Ectodermal cell (in vitro differentiated cells): Measurements from ENCODE around the gene MAN1C1.
"Not testable (repeated sequence)": the region's sequence is repeated elsewhere in the genome, so short reads cannot be mapped to it uniquely, and the experiment has no call there.

ENCODE experiments used
- H3K27ac ChIP-seq: 2 replicates; pipeline ENCODE4 v1.7.0; 2013; ENCODE audit warnings: mild to moderate bottlenecking, low read depth, low read length; ENCODE audit not compliant: insufficient read depth, poor library complexity, severe bottlenecking
- H3K27me3 ChIP-seq: 2 replicates; pipeline ENCODE4 v1.7.0; 2013; ENCODE audit warnings: mild to moderate bottlenecking, low read length; ENCODE audit not compliant: insufficient read depth, control insufficient read depth, poor library complexity, severe bottlenecking
- H3K36me3 ChIP-seq: one replicate; pipeline ENCODE4 v1.7.0; 2013; ENCODE audit warnings: low read length; ENCODE audit not compliant: control insufficient read depth, insufficient read depth
- H3K4me1 ChIP-seq: one replicate; pipeline ENCODE4 v1.7.0; 2013; ENCODE audit warnings: low read length; ENCODE audit not compliant: control insufficient read depth, insufficient read depth
- H3K4me3 ChIP-seq: 2 replicates; pipeline ENCODE4 v1.7.0; 2013; ENCODE audit warnings: low read depth, low read length, control low read depth; ENCODE audit not compliant: insufficient read depth
- H3K9me3 ChIP-seq: 2 replicates; pipeline ENCODE4 v1.7.0; 2013; ENCODE audit warnings: mild to moderate bottlenecking, low read length, moderate library complexity; ENCODE audit not compliant: control insufficient read depth
- WGBS, 2 experiments: methylation state at CpG; one replicate each; pipeline ENCODE4 v1.1.7; 2013; ENCODE audit warnings: missing lambda C conversion rate in 2 of 2; 5-methylcytosine and 5-hydroxymethylcytosine counted together

Gene MAN1C1

DNA sequence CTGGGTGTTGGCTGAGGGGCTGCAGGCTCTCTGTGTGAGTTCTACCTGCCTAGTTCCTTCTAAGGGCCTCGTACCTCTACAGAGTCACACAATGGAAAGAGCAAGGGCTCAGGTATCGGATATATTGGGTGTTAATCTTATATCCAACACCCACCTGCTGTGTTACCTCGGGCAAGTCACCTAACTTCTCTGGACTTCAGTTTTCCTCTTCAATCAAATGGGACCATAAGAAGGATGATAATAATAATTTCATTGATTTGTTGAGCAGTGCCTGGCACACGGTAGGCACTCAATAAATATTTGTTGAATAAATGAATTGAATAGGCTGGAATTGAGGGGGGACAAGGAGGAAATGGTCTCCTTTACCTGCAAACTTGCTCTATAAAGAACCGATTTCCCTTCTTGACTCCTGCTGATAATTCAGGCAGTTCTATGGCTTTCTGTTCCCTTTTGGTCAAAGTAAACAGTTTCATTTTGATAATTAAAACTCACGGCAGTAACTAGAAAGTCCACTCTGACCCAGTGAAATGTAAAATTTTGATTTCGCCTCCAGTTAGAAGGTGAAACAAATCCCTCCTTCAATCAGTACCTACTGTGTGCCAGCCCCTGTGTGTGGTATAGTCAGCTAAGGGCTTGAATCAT is 16.5 kb upstream of the MAN1C1 start:
- 97% methylated on average over 5 to 7 of the region's 7 CpGs for WGBS, 2 experiments

DNA sequence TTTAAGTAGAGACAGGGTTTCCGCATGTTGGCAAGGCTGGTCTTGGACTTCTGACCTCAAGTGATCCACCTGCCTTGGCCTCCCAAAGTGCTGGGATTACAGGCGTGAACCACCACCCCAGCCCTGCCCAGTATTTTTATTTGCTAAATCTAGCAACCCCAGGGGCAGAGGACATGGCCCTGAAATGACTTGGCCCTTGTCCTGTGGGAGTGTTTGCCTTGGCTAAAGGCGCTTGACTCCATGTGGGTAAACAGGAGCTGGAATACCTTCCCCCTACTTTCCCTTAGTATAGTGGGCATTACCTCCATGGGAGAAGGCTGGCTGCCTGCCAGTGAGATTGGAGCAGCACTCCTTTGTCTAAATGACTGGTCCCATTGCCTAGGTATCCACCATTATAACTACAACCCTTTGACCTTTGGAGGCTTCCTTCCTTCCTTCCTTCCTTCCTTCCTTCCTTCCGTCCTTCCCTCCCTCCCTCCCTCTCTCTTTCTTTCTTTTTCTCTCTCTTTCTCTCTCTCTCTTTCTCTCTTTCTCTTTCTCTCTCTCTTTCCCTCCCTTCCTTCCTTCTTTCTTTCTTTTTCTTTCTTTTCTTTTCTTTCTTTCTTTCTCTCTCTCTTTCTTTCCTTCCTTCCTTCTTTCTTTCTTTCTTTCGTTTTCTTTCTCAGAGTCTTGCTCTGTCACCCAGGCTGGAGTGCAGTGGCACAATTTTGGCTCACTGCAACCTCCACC is 15.5 kb upstream of the MAN1C1 start:
- H3K4me3 ChIP-seq, H3K27ac ChIP-seq, H3K27me3 ChIP-seq, H3K4me1 ChIP-seq, H3K9me3 ChIP-seq, H3K36me3 ChIP-seq: not testable (repeated sequence)
- 90% methylated on average over 5 of the region's 5 CpGs for WGBS, 2 experiments

More for the DNA sequence above, 16.5 kb upstream of the MAN1C1 start:
- H3K4me3 ChIP-seq, result no peak overlapping the region
- H3K27me3 ChIP-seq, result no peaks in the 10 kb centered on the region
- no peak overlapping the region for H3K27ac ChIP-seq
- no peaks in the 10 kb centered on the region for H3K9me3 ChIP-seq
- H3K4me1 ChIP-seq, result no peaks in the 10 kb centered on the region
- H3K36me3 ChIP-seq, result no peaks in the 10 kb centered on the region

DNA sequence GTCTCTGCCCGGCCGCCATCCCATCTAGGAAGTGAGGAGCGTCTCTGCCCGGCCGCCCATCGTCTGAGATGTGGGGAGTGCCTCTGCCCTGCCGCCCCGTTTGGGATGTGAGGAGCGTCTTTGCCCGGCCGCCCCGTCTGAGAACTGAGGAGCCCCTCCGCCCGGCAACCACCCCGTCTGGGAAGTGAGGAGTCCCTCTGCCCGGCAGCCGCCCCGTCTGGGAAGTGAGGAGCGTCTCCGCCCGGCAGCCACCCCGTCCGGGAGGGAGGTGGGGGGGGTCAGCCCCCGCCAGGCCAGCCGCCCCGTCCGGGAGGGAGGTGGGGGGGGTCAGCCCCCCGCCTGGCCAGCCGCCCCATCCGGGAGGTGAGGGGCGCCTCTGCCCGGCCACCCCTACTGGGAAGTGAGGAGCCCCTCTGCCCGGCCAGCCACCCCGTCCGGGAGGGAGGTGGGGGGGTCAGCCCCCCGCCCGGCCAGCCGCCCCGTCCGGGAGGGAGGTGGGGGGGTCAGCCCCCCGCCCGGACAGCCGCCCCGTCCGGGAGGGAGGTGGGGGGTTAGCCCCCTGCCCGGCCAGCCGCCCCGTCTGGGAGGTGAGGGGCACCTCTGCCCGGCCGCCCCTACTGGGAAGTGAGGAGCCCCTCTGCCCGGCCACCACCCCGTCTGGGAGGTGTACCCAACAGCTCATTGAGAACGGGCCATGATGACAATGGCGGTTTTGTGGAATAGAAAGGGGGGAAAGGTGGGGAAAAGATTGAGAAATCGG is 12.6 kb upstream of the MAN1C1 start:
- not testable (repeated sequence) for H3K27ac ChIP-seq, H3K36me3 ChIP-seq, H3K4me3 ChIP-seq, H3K4me1 ChIP-seq, H3K27me3 ChIP-seq, H3K9me3 ChIP-seq
- 92 to 96% methylated on average over 18 to 36 of the region's 55 CpGs for WGBS, 2 experiments

DNA sequence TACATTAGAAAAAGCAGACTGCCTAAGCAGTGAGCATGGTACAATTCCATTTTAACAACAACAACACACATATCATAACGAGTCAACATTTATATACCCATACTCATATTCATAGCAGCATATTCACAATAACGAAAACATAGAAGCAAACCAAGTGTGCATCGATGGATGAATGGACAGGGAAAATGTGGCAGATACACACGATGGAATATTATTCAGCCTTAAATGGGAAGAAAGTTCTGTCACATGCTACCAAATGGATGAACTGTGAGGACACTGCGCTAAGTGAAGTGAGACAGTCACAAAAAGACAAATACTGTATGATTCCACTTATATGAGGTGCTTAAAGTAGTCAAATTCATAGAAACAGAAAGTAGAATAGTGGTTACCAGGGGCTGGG is 9.5 kb upstream of the MAN1C1 start:
- Histone ChIP-seq H3K27ac (no peak overlapping the region), H3K9me3 (no peaks in the 10 kb centered on the region), H3K36me3 (no peaks in the 10 kb centered on the region), H3K4me1 (no peaks in the 10 kb centered on the region), H3K4me3 (no peak overlapping the region), H3K27me3 (peaks cover 18% of the 10 kb centered on the region)
- 92 to 95% methylated on average over 5 of the region's 5 CpGs for WGBS, 2 experiments

DNA sequence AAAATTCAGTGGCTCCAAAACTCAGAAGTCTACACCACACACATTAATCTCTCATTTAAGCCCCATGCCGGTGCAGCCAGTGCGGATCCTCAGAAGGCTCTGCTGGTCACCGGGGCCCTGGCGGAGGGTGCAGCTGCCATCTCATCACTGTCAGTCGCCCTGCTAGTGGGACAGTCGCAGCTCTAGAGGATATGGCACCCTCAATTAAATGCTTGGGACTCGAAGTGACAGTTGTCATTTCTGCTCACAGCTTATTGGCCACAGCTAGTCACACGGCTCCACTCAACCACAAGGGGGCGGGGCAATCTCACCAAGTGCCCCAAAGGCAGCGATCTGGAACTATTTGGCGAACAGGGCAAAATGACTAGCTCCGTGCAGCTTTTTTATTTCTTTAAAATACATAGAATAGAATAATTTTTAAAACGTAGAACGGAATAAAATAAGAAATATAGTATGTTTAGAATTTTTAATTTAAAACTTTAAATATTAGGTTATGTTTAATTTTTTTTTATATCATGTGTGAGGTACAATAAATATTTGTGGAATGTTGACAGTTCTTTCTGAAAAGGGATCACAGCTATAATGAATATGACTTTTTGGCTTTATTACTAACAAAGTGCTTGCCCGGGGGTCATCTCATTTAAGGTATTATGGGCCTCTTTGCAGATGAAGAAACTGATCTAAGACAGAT is 8.0 kb upstream of the MAN1C1 start:
- 19 to 23% methylated on average over 12 to 13 of the region's 15 CpGs for WGBS, 2 experiments
- no peak overlapping the region for H3K4me3 ChIP-seq
- peaks cover 29% of the 10 kb centered on the region for H3K27me3 ChIP-seq

DNA sequence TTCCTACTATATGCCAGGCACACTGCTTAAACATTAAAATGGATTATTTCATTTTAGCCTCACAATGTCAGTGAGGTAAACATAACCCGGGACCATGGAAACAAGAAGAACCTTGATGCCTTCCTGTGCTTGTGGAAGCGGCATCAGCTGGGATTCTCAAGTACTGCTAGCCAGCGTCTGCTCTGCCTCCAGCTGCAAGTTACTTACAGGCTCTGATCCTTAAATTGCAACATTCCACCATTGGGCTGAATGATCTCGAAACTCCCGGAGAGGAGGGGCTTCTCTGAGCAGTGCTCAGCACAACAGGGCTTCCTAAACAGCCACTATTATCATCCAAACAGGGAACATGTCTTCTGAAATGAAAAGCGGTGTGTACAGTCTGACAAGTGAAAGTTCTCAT is 6.7 kb upstream of the MAN1C1 start:
- H3K9me3 ChIP-seq, result no peaks in the 10 kb centered on the region
- H3K4me1 ChIP-seq, result no peaks in the 10 kb centered on the region
- H3K4me3 ChIP-seq, result no peak overlapping the region
- WGBS, 2 experiments, result 51 to 61% methylated on average over 6 of the region's 6 CpGs
- no peaks in the 10 kb centered on the region for H3K36me3 ChIP-seq
- no peak overlapping the region for H3K27ac ChIP-seq
- H3K27me3 ChIP-seq, result peaks cover 42% of the 10 kb centered on the region

More for the DNA sequence above, 8.0 kb upstream of the MAN1C1 start:
- Histone ChIP-seq H3K27ac (no peak overlapping the region), H3K36me3 (no peaks in the 10 kb centered on the region), H3K9me3 (no peaks in the 10 kb centered on the region), H3K4me1 (no peaks in the 10 kb centered on the region)

DNA sequence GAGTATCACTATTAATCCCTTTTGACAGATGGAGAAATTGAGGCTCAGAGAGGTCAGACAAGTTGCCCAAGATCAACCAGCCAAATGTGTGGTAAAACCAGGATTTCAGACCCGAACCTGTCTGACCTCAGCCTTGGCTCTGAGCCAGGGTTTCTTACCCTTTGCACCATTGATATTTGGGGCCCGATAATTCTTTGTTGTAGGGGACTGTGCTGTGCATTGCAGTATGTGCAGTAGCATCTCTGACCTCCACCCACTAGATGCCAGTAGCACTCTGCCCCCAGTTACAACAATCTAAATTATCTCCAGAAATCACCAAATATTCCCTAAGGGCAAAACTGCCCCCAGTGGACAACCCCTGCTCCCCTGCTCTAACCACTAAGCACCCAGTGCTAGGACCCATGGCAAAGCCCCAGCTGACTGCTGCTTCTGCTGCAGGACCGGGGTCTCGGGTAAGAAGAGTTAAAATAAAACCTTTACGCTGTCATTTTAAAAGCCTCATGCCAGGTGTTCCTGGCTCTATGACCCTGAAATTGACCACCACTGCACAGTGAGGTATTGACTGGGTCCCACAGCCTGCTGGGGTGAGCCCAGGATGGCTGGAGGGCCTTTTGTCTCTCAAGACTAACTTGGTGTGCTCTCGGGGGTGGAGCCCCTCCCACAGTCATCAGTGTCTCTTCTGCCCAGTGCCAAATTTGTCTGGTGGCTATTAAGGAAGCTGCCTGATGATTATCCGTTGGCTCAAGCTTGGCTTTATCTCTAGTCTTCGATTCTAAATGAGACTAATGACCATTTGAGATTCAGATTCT is 5.6 kb upstream of the MAN1C1 start:
- Histone ChIP-seq H3K9me3 (no peaks in the 10 kb centered on the region), H3K4me1 (peaks cover 5% of the 10 kb centered on the region), H3K27ac (no peak overlapping the region), H3K27me3 (peaks cover 52% of the 10 kb centered on the region), H3K4me3 (no peak overlapping the region), H3K36me3 (no peaks in the 10 kb centered on the region)
- 83 to 84% methylated on average over 7 to 8 of the region's 8 CpGs for WGBS, 2 experiments

DNA sequence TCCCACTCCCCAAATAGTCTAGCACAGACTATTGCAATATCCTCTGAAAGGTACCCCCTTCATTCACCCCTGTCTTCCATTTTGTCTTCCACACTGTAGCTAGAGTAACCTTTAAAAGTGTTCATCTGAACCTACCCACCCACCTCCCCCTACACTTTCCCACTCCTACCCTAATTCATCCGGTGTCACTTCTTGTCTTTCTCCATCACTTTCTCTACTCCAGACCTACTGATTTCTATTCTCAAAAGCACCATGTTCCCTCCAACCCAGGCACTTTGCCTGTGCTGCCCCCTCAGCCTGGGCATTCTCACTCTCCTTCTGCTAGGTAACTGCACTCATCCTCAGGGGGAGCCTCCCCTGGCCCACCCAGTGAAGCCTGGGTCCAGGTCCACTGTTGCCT is 4.7 kb upstream of the MAN1C1 start:
- Histone ChIP-seq H3K27ac (no peak overlapping the region), H3K9me3 (no peaks in the 10 kb centered on the region), H3K36me3 (no peaks in the 10 kb centered on the region), H3K27me3 (peaks cover 52% of the 10 kb centered on the region), H3K4me3 (no peak overlapping the region), H3K4me1 (peaks cover 5% of the 10 kb centered on the region)
- 85% methylated on average over 1 of the region's 1 CpG for WGBS, 2 experiments

DNA sequence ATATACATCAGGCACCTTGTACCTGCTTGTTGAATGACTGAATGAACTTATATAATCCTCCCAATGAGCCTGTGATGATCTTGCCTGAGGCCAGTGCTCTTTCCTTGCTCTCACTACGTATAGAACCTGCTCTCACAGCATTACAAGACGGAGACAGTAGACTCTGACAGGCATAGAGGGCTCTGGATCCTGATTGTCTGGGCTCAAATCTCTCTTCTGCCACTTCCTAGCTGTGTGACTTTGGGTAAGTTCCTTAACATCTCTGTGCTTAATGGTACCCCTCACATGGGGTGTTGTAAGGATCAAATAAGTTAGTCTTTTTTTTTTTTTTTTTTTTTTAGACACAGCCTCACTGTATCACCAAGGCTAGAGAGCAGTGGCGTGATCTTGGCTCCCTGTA is 4.2 kb upstream of the MAN1C1 start:
- H3K27me3 ChIP-seq, result peaks cover 58% of the 10 kb centered on the region
- no peaks in the 10 kb centered on the region for H3K36me3 ChIP-seq
- 83% methylated on average over 3 of the region's 3 CpGs for WGBS, 2 experiments
- peaks cover 5% of the 10 kb centered on the region for H3K4me1 ChIP-seq
- H3K9me3 ChIP-seq, result no peaks in the 10 kb centered on the region
- H3K4me3 ChIP-seq, result no peak overlapping the region
- H3K27ac ChIP-seq, result no peak overlapping the region
